ENCODE measurements around the gene PACC1. TPM values are rescaled to one million over a fixed set of nuclear protein-coding genes. Genes with fewer than 3 reads are reported as not detected.

The PACC1 gene
- total RNA-seq, 1 experiment from 2014 or later: 19.5 TPM

DNA sequence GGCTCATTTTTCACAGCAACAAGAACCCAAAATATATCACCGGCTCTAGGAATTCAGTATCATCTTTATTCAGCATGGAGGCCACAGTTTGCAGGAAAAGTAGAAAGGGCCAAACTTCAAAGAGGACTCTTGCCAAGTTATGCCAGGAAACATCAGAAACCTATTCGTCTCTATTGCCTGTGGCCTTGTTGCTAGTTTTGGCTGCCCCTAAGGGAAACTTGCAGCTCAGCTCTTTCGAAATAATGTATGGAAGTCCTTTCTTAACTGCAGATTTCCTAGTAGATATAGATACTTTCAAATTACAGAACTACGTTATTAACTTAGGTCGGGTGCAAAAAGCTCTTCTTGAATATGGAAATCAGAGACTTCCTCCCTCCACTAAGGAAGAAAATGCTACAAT is 13.8 kb upstream of the PACC1 start (continued):
- TF ChIP-seq, protein P1, sequence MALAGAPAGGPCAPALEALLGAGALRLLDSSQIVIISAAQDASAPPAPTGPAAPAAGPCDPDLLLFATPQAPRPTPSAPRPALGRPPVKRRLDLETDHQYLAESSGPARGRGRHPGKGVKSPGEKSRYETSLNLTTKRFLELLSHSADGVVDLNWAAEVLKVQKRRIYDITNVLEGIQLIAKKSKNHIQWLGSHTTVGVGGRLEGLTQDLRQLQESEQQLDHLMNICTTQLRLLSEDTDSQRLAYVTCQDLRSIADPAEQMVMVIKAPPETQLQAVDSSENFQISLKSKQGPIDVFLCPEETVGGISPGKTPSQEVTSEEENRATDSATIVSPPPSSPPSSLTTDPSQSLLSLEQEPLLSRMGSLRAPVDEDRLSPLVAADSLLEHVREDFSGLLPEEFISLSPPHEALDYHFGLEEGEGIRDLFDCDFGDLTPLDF (CRISPR knock-in tag; IDR thresholded peaks at IDR 0.05): no peak
- TF ChIP-seq, protein P2, sequence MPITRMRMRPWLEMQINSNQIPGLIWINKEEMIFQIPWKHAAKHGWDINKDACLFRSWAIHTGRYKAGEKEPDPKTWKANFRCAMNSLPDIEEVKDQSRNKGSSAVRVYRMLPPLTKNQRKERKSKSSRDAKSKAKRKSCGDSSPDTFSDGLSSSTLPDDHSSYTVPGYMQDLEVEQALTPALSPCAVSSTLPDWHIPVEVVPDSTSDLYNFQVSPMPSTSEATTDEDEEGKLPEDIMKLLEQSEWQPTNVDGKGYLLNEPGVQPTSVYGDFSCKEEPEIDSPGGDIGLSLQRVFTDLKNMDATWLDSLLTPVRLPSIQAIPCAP (CRISPR knock-in tag; IDR thresholded peaks at IDR 0.05): no peak
- no peak for TF ChIP-seq GRHL2 (CRISPR knock-in tag; IDR thresholded peaks at IDR 0.05; ENCODE audit: insufficient replicate concordance, severe bottlenecking)

DNA sequence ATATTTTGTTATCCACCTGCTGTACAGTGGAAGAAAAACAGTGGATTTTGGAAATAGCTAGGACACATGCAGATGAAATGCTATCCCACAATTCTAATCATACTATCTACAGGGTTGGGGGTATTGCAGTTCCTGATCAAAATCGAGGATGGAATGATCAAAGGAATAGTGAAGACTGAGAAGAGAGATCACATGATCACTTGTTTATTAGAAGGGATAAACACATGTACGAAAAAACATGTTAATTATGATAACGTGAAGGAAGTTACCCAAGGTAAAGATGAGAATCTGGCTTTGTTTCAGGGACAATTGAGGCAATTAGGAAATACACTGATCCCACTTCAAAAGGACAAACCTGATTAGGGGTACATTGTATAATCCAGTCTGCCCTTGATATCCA is 9.2 kb upstream of the PACC1 start:
- H3K27me3 Mint-ChIP-seq (ENCODE audit: low read depth): peaks cover 12% of the 10 kb centered on the region
- ChIA-PET POLR2A (no interaction called here), CTCF (no interaction called here)
- no peak for ATAC-seq
- H3K4me3 Mint-ChIP-seq: no peak overlapping the region
- H3K27ac Mint-ChIP-seq: no peak overlapping the region
- TF ChIP-seq, protein P3, sequence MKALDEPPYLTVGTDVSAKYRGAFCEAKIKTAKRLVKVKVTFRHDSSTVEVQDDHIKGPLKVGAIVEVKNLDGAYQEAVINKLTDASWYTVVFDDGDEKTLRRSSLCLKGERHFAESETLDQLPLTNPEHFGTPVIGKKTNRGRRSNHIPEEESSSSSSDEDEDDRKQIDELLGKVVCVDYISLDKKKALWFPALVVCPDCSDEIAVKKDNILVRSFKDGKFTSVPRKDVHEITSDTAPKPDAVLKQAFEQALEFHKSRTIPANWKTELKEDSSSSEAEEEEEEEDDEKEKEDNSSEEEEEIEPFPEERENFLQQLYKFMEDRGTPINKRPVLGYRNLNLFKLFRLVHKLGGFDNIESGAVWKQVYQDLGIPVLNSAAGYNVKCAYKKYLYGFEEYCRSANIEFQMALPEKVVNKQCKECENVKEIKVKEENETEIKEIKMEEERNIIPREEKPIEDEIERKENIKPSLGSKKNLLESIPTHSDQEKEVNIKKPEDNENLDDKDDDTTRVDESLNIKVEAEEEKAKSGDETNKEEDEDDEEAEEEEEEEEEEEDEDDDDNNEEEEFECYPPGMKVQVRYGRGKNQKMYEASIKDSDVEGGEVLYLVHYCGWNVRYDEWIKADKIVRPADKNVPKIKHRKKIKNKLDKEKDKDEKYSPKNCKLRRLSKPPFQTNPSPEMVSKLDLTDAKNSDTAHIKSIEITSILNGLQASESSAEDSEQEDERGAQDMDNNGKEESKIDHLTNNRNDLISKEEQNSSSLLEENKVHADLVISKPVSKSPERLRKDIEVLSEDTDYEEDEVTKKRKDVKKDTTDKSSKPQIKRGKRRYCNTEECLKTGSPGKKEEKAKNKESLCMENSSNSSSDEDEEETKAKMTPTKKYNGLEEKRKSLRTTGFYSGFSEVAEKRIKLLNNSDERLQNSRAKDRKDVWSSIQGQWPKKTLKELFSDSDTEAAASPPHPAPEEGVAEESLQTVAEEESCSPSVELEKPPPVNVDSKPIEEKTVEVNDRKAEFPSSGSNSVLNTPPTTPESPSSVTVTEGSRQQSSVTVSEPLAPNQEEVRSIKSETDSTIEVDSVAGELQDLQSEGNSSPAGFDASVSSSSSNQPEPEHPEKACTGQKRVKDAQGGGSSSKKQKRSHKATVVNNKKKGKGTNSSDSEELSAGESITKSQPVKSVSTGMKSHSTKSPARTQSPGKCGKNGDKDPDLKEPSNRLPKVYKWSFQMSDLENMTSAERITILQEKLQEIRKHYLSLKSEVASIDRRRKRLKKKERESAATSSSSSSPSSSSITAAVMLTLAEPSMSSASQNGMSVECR (CRISPR knock-in tag; IDR thresholded peaks at IDR 0.05; ENCODE audit: borderline replicate concordance): no peak
- TF ChIP-seq, protein P1 (CRISPR knock-in tag; IDR thresholded peaks at IDR 0.05): no peak
- no peak for TF ChIP-seq NR1H2 (CRISPR knock-in tag; IDR thresholded peaks at IDR 0.05)
- no peak for TF ChIP-seq ZNF423 (CRISPR knock-in tag; IDR thresholded peaks at IDR 0.05)
- TF ChIP-seq, protein P4, sequence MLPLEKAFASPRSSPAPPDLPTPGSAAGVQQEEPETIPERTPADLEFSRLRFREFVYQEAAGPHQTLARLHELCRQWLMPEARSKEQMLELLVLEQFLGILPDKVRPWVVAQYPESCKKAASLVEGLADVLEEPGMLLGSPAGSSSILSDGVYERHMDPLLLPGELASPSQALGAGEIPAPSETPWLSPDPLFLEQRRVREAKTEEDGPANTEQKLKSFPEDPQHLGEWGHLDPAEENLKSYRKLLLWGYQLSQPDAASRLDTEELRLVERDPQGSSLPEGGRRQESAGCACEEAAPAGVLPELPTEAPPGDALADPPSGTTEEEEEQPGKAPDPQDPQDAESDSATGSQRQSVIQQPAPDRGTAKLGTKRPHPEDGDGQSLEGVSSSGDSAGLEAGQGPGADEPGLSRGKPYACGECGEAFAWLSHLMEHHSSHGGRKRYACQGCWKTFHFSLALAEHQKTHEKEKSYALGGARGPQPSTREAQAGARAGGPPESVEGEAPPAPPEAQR (CRISPR knock-in tag; IDR thresholded peaks at IDR 0.05): no peak
- TF ChIP-seq FOXJ3 (CRISPR knock-in tag; IDR thresholded peaks at IDR 0.05; ENCODE audit: borderline replicate concordance): no peak
- TF ChIP-seq, protein P5, sequence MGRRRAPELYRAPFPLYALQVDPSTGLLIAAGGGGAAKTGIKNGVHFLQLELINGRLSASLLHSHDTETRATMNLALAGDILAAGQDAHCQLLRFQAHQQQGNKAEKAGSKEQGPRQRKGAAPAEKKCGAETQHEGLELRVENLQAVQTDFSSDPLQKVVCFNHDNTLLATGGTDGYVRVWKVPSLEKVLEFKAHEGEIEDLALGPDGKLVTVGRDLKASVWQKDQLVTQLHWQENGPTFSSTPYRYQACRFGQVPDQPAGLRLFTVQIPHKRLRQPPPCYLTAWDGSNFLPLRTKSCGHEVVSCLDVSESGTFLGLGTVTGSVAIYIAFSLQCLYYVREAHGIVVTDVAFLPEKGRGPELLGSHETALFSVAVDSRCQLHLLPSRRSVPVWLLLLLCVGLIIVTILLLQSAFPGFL (CRISPR knock-in tag; IDR thresholded peaks at IDR 0.05; ENCODE audit: borderline replicate concordance): no peak
- TF ChIP-seq NR2C2 (CRISPR knock-in tag; IDR thresholded peaks at IDR 0.05): no peak
- TF ChIP-seq HMGA2 (CRISPR knock-in tag; IDR thresholded peaks at IDR 0.05): no peak
- TF ChIP-seq ESRRA (CRISPR knock-in tag; IDR thresholded peaks at IDR 0.05; ENCODE audit: borderline replicate concordance): no peak
- no peak for TF ChIP-seq CBFB (CRISPR knock-in tag; IDR thresholded peaks at IDR 0.05; ENCODE audit: low read depth)
- TF ChIP-seq JUN (CRISPR knock-in tag; IDR thresholded peaks at IDR 0.05): no peak
- no peak for TF ChIP-seq FOXK1 (CRISPR knock-in tag; IDR thresholded peaks at IDR 0.05)
- no peaks in the 10 kb centered on the region for H3K9me3 Mint-ChIP-seq
- H3K4me1 Mint-ChIP-seq: no peaks in the 10 kb centered on the region
- no peaks in the 10 kb centered on the region for H3K36me3 Mint-ChIP-seq
- DNase-seq (ENCODE audit: low spot score): no peak
